Gastroesophageal sphincter (tissue), 4 donors: ENCODE measurements around the gene GALC. TPM values are rescaled to one million over a fixed set of nuclear protein-coding genes. Genes with fewer than 3 reads are reported as not detected.
"Not testable (repeated sequence)": the region's sequence is repeated elsewhere in the genome, so short reads cannot be mapped to it uniquely, and the experiment has no call there.

ENCODE experiments used
- ATAC-seq: fragments of 150-250 bp; one replicate; pipeline ENCODE4 v1.9.1; 2016; ENCODE audit warnings: mild to moderate bottlenecking, moderate library complexity
- H3K27ac ChIP-seq, 4 donors: fragments of 200-600 bp; sonication (generic) in 3 of 4; 1 replicate in 3 of 4; 2 replicates in 1 of 4; pipeline ENCODE4 v1.5.1; 2016 to 2019
- H3K27me3 ChIP-seq: fragments of 200-600 bp; sonication (generic); one replicate; pipeline ENCODE4 v1.5.1; 2019
- H3K36me3 ChIP-seq, 2 donors: fragments of 200-600 bp; sonication (generic); one replicate each; pipeline ENCODE4 v1.5.1; 2019; ENCODE audit warnings: control low read depth in 1 of 2
- H3K4me1 ChIP-seq, 3 donors: fragments of 200-600 bp; sonication (generic); 1 replicate in 2 of 3; 2 replicates in 1 of 3; pipeline ENCODE4 v1.5.1; 2016 to 2019; ENCODE audit warnings: control low read depth in 2 of 3
- H3K4me3 ChIP-seq, 2 donors: fragments of 200-600 bp; sonication (generic); one replicate each; pipeline ENCODE4 v1.5.1; 2019; ENCODE audit warnings: mild to moderate bottlenecking in 1 of 2, moderate library complexity in 1 of 2
- H3K9me3 ChIP-seq, 3 donors: fragments of 200-600 bp; sonication (generic); one replicate each; pipeline ENCODE4 v1.5.1; 2017 to 2019; ENCODE audit warnings: control low read depth in 2 of 3
- CTCF ChIP-seq, 4 experiments: fragments of 200-600 bp in 2 of 4; fragments of 450-650 bp in 2 of 4; sonication (generic) in 1 of 4; IDR thresholded peaks; one replicate each; pipeline ENCODE4 v1.5.1; 2017 to 2019; ENCODE audit warnings: antibody characterized with exemption in 4 of 4, mild to moderate bottlenecking in 2 of 4, moderate library complexity in 2 of 4
- EP300 ChIP-seq: sonication (generic); formaldehyde crosslinking; IDR thresholded peaks from one replicate; pipeline ENCODE4 v1.6.1; 2017; ENCODE audit warnings: antibody characterized with exemption, mild to moderate bottlenecking
- POLR2A ChIP-seq, 2 donors: fragments of 450-650 bp; IDR thresholded peaks; one replicate each; pipeline ENCODE4 v1.6.1; 2017; ENCODE audit warnings: antibody characterized with exemption in 2 of 2, mild to moderate bottlenecking in 2 of 2, moderate library complexity in 1 of 2
- POLR2AphosphoS5 ChIP-seq: sonication (generic); formaldehyde crosslinking; IDR thresholded peaks from one replicate; pipeline ENCODE4 v1.6.1; 2017; ENCODE audit warnings: antibody characterized with exemption
- WGBS, 2 donors: methylation state at CpG; one replicate each; pipeline ENCODE4 v1.1.5; 2018; ENCODE audit warnings: low coverage in 1 of 2; 5-methylcytosine and 5-hydroxymethylcytosine counted together
- total RNA-seq, 4 donors: library from RNA; depleted of rRNA; stranded (reverse); fragments of >200 nt; gene quantifications; one replicate each; pipeline ENCODE4 v1.1.0, GENCODE V29; 2016

The GALC gene
- total RNA-seq, 4 donors from 2014 or later = 13.7 to 19.9 (median 16.6) TPM

GRCh38 chr14:88026890-88027289, 33.9 kb upstream of the GALC start:
- Histone ChIP-seq H3K4me3 (no peak overlapping the region), H3K36me3 (no peaks in the 10 kb centered on the region), H3K4me1 (no peaks in the 10 kb centered on the region), H3K27ac (no peak overlapping the region), H3K9me3 (no peaks in the 10 kb centered on the region), H3K27me3 (peaks cover 4% of the 10 kb centered on the region)
- WGBS, 2 donors = 26 to 34% methylated on average over 2 of the region's 2 CpGs
- TF ChIP-seq CTCF (IDR thresholded peaks at IDR 0.05) (no peak), EP300 (no peak)
- no peak for ATAC-seq

GRCh38 chr14:88025313-88025712, 32.3 kb upstream of the GALC start:
- Histone ChIP-seq H3K27ac (no peak overlapping the region), H3K9me3 (no peaks in the 10 kb centered on the region), H3K27me3 (peaks cover 4% of the 10 kb centered on the region), H3K36me3 (no peaks in the 10 kb centered on the region), H3K4me1 (no peaks in the 10 kb centered on the region), H3K4me3 (no peak overlapping the region)
- 39 to 66% methylated on average over 3 of the region's 3 CpGs for WGBS, 2 donors
- ATAC-seq = no peak
- no peak for TF ChIP-seq POLR2A (IDR thresholded peaks at IDR 0.05)
- TF ChIP-seq EP300 = no peak
- TF ChIP-seq CTCF (IDR thresholded peaks at IDR 0.05) = no peak
- TF ChIP-seq POLR2AphosphoS5 = no peak

- not testable (repeated sequence) for H3K4me1 ChIP-seq, H3K9me3 ChIP-seq, ATAC-seq, H3K27me3 ChIP-seq, H3K36me3 ChIP-seq, H3K4me3 ChIP-seq, H3K27ac ChIP-seq
- 40 to 54% methylated on average over 7 to 8 of the region's 11 CpGs for WGBS, 2 donors
Observed at GRCh38 chr14:88024252-88025086, 31.5 kb upstream of the GALC start.

GRCh38 chr14:88023658-88024187, 30.7 kb upstream of the GALC start:
- Histone ChIP-seq H3K27ac (no peak overlapping the region), H3K36me3 (no peaks in the 10 kb centered on the region), H3K9me3 (no peaks in the 10 kb centered on the region), H3K4me3 (no peak overlapping the region), H3K4me1 (no peaks in the 10 kb centered on the region), H3K27me3 (peaks cover 4% of the 10 kb centered on the region)
- TF ChIP-seq POLR2A (IDR thresholded peaks at IDR 0.05) = no peak
- no peak for ATAC-seq
- WGBS, 2 donors = 22 to 63% methylated on average over 3 of the region's 3 CpGs

GRCh38 chr14:88017535-88017934, 24.6 kb upstream of the GALC start:
- H3K9me3 ChIP-seq = no peaks in the 10 kb centered on the region
- H3K27me3 ChIP-seq = peaks cover 13% of the 10 kb centered on the region
- WGBS, 2 donors = 49 to 90% methylated on average over 2 of the region's 2 CpGs
- H3K36me3 ChIP-seq = no peaks in the 10 kb centered on the region
- H3K27ac ChIP-seq = no peak overlapping the region
- no peak overlapping the region for H3K4me3 ChIP-seq
- no peak for TF ChIP-seq POLR2A (IDR thresholded peaks at IDR 0.05)
- no peak for TF ChIP-seq POLR2AphosphoS5
- no peaks in the 10 kb centered on the region for H3K4me1 ChIP-seq
- ATAC-seq = no peak

GRCh38 chr14:88016768-88017167, 23.8 kb upstream of the GALC start:
- Histone ChIP-seq H3K27me3 (peaks cover 13% of the 10 kb centered on the region), H3K4me1 (no peaks in the 10 kb centered on the region), H3K4me3 (no peak overlapping the region), H3K36me3 (no peaks in the 10 kb centered on the region), H3K9me3 (no peaks in the 10 kb centered on the region), H3K27ac (no peak overlapping the region)
- WGBS, 2 donors = 100% methylated on average over 1 of the region's 2 CpGs
- no peak for ATAC-seq
- TF ChIP-seq POLR2A (IDR thresholded peaks at IDR 0.05) (no peak), EP300 (no peak), CTCF (IDR thresholded peaks at IDR 0.05) (no peak), POLR2AphosphoS5 (no peak)
